ENCODE data around the gene TAF5L.
"Not testable (repeated sequence)": the region's sequence is repeated elsewhere in the genome, so short reads cannot be mapped to it uniquely, and the experiment has no call there.

Gene TAF5L

GRCh38 chr1:229642376-229642775 lies 16.5 kb upstream of the TAF5L start:
- no peak for DNase-seq (ENCODE audit: low read depth)

- no peak for DNase-seq (ENCODE audit: low read depth)
Measured at GRCh38 chr1:229641306-229641705, 15.4 kb upstream of the TAF5L start.

- no peak for DNase-seq (ENCODE audit: low read depth)
Measured at GRCh38 chr1:229640455-229640854, 14.5 kb upstream of the TAF5L start.

- no peak for DNase-seq (ENCODE audit: low read depth)
Measured at GRCh38 chr1:229637746-229638145, 11.8 kb upstream of the TAF5L start.

- no peak for DNase-seq (ENCODE audit: low read depth)
Measured at GRCh38 chr1:229636042-229636441, 10.1 kb upstream of the TAF5L start.

- DNase-seq (ENCODE audit: low read depth): no peak
Measured at GRCh38 chr1:229631966-229632365, 6.0 kb upstream of the TAF5L start.

GRCh38 chr1:229631148-229631547 lies 5.2 kb upstream of the TAF5L start:
- DNase-seq (ENCODE audit: low read depth): no peak

GRCh38 chr1:229629261-229629660 lies 3.3 kb upstream of the TAF5L start:
- DNase-seq (ENCODE audit: low read depth): no peak

GRCh38 chr1:229627003-229627402 lies 1.1 kb upstream of the TAF5L start:
- no peak for DNase-seq (ENCODE audit: low read depth)

- DNase-seq (ENCODE audit: low read depth): peak; percentile 40
Measured at GRCh38 chr1:229625071-229625914, 629 bp downstream of the TAF5L start.

GRCh38 chr1:229624521-229625070 lies 1.3 kb downstream of the TAF5L start:
- DNase-seq (ENCODE audit: low read depth): no peak

GRCh38 chr1:229623838-229624237 lies 2.1 kb downstream of the TAF5L start:
- DNase-seq (ENCODE audit: low read depth): no peak

GRCh38 chr1:229623225-229623624 lies 2.7 kb downstream of the TAF5L start:
- DNase-seq (ENCODE audit: low read depth): no peak

- DNase-seq (ENCODE audit: low read depth): not testable (repeated sequence)
Measured at GRCh38 chr1:229622641-229623120, 3.2 kb downstream of the TAF5L start.

GRCh38 chr1:229621663-229622062 lies 4.3 kb downstream of the TAF5L start:
- no peak for DNase-seq (ENCODE audit: low read depth)

- DNase-seq (ENCODE audit: low read depth): no peak
Measured at GRCh38 chr1:229620876-229621275, 5.0 kb downstream of the TAF5L start.

GRCh38 chr1:229619614-229620013 lies 6.3 kb downstream of the TAF5L start:
- no peak for DNase-seq (ENCODE audit: low read depth)

- no peak for DNase-seq (ENCODE audit: low read depth)
Measured at GRCh38 chr1:229619002-229619401, 6.9 kb downstream of the TAF5L start.

GRCh38 chr1:229617351-229618100 lies 8.4 kb downstream of the TAF5L start:
- DNase-seq (ENCODE audit: low read depth): no peak

- DNase-seq (ENCODE audit: low read depth): no peak
Measured at GRCh38 chr1:229614701-229615100, 11.2 kb downstream of the TAF5L start.

GRCh38 chr1:229613938-229614337 lies 12.0 kb downstream of the TAF5L start:
- no peak for DNase-seq (ENCODE audit: low read depth)

GRCh38 chr1:229608590-229608989 lies 17.3 kb downstream of the TAF5L start:
- no peak for DNase-seq (ENCODE audit: low read depth)

- no peak for DNase-seq (ENCODE audit: low read depth)
Measured at GRCh38 chr1:229607370-229607769, 18.6 kb downstream of the TAF5L start.

Data from CMK (cell line).